Chondrocyte (in vitro differentiated cells): Measurements from ENCODE around the gene CNN1. TPM values are rescaled to one million over a fixed set of nuclear protein-coding genes. Genes with fewer than 3 reads are reported as not detected.

Experiments
- DNase-seq: peaks from one replicate; pipeline ENCODE4 v3.0.0; 2021; ENCODE audit warnings: mixed read lengths, low spot score
- H3K27ac Mint-ChIP-seq: one replicate; pipeline ENCODE4 v1.8.0; 2021; ENCODE audit warnings: mild to moderate bottlenecking, moderate library complexity, mixed read lengths; ENCODE audit not compliant: unreplicated experiment
- H3K27me3 Mint-ChIP-seq: 2 replicates; pipeline ENCODE4 v1.8.0; 2021; ENCODE audit warnings: low read depth, mixed read lengths
- H3K36me3 Mint-ChIP-seq: 2 replicates; pipeline ENCODE4 v1.8.0; 2021; ENCODE audit warnings: low read depth, mixed read lengths
- H3K4me1 Mint-ChIP-seq: 2 replicates; pipeline ENCODE4 v1.8.0; 2021; ENCODE audit warnings: low read depth, mild to moderate bottlenecking, mixed read lengths
- H3K4me3 Mint-ChIP-seq: one replicate; pipeline ENCODE4 v1.8.0; 2021; ENCODE audit warnings: mild to moderate bottlenecking, moderate library complexity, mixed read lengths; ENCODE audit not compliant: unreplicated experiment
- H3K9me3 Mint-ChIP-seq: 2 replicates; pipeline ENCODE4 v1.8.0; 2021; ENCODE audit warnings: low read depth, mixed read lengths
- CTCF ChIP-seq: fragments of 200-600 bp; sonication (generic); IDR thresholded peaks from 2 replicates; pipeline ENCODE4 v1.5.0; 2021; ENCODE audit warnings: antibody characterized with exemption, mild to moderate bottlenecking, moderate library complexity
- total RNA-seq: library from RNA; stranded (reverse); gene quantifications from 3 replicates; pipeline ENCODE4 v1.2.1, GENCODE V29; 2021

CNN1 gene
- total RNA-seq, 1 donor from 2014 or later = 199 TPM

- Mint-ChIP-seq H3K27me3 (no peaks in the 10 kb centered on the region), H3K4me3 (no peak overlapping the region), H3K27ac (no peak overlapping the region), H3K4me1 (peaks cover 10% of the 10 kb centered on the region), H3K36me3 (no peaks in the 10 kb centered on the region), H3K9me3 (no peaks in the 10 kb centered on the region)
- TF ChIP-seq CTCF = no peak
- DNase-seq = no peak
These were observed 43.1 kb downstream of the CNN1 start for GRCh38 chr19:11581740-11582139.

DNA sequence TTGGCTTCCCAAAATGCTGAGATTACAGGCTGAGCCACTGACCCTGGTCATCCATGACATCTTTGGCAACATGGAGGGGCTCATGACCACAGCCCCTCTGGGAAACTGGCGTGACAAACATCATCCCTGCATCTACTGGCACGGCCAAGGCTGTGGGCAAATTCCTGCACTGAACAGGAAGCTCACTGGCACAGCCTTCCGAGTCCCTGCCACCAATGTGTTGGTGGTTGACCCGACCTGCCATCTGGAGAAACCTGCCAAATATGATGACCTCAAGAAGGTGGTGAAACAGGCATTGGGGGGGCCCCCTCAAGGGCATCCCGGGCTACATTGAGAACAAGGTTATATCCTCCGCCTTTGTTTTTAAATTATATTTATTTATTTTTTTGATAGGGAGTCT, 47.7 kb downstream of the CNN1 start:
- no peak for DNase-seq
- TF ChIP-seq CTCF = no peak
- Mint-ChIP-seq H3K9me3 (no peaks in the 10 kb centered on the region), H3K27me3 (no peaks in the 10 kb centered on the region), H3K27ac (no peak overlapping the region), H3K36me3 (no peaks in the 10 kb centered on the region), H3K4me1 (peaks cover 4% of the 10 kb centered on the region), H3K4me3 (no peak overlapping the region)

DNA sequence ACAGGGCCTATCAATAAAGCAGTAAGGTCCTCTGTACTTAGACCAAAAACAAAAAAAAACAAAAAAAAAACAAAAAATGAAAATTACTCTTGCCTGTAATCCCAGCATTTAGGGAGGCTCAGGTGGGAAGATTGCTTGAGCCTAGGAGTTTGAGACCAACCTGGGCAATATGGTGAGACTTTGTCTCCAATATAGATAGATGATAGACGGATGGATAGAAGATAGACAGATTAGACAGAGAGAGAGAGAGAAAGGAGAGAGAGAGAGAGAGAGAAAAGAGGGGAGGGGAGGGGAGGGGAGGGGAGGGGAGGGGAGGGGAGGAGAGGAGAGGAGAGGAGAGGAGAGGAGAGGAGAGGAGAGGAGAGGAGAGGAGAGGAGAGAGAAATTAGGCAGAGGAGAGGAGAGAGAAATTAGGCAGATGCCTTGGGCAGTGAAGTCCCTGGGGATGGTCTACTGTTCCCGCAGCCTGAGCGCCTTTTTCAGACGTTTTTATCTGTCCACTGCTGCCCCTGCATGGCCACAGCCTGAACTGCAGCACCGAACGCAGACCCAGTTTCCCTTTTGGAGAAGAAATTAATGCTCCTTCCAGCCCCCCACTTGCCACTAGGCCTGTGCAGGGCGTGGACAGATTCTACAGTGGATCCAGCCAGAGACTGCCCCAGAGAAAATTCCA, 48.8 kb downstream of the CNN1 start:
- DNase-seq = no peak
- Mint-ChIP-seq H3K27me3 (no peaks in the 10 kb centered on the region), H3K4me3 (no peak overlapping the region), H3K9me3 (no peaks in the 10 kb centered on the region), H3K27ac (peak overlapping the region; percentile 36), H3K36me3 (no peaks in the 10 kb centered on the region), H3K4me1 (no peaks in the 10 kb centered on the region)
- peak; percentile 86 for TF ChIP-seq CTCF

DNA sequence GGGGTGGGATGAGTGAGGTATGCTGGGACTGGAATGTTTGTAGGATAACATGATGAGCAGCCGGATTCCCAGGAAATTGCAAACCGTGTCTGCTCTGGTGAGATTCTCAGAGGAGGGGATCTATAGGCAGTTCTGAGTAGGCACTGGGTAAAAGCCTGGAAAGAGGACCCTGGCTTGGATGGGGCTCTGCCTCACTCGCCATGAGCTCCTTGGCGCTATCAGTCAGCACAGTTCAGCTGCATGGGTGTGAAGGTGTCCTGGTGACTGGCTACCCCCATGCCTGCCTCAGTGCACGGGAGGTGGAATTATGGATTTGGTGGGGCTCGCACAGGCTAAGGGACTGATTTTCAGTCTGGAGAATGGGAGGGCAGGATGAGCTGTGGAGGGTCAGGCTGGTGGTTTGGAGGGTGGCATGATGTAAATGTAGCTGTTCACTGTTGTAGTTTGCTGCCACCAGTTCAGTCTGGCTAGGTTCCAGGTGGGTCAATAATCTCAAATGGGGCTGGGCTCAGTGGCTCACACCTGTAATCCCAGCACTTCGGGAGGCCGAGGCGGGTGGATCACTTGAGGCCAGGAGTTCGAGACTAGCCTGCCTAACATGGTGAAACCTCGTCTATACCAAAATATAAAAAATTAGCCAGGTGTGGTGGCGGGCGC, 49.5 kb downstream of the CNN1 start:
- no peak for DNase-seq
- no peak for TF ChIP-seq CTCF
- H3K27ac Mint-ChIP-seq = peak overlapping the region; percentile 36
- no peaks in the 10 kb centered on the region for H3K27me3 Mint-ChIP-seq
- no peaks in the 10 kb centered on the region for H3K36me3 Mint-ChIP-seq
- H3K4me3 Mint-ChIP-seq = no peak overlapping the region
- H3K9me3 Mint-ChIP-seq = no peaks in the 10 kb centered on the region
- H3K4me1 Mint-ChIP-seq = no peaks in the 10 kb centered on the region

DNA sequence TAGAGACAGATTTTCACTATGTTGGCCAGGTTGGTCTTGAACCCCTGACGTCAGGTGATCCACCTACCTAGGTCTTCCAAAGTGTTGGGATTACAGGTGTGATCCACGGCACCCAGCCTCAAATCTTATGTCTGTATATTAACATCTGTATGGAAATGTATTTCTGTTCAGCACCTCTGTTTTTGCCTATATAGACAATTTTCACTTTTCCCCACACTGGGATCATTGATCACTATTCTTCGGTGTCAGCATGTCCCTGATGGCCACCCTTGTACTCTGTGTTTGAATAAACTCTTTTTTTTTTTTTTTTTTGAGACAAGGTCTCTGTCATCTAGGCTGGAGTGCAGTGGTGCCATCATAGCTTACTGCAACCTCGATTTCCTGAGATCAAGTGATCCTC, 55.4 kb downstream of the CNN1 start:
- H3K27ac Mint-ChIP-seq = no peak overlapping the region
- H3K4me3 Mint-ChIP-seq = no peak overlapping the region
- no peaks in the 10 kb centered on the region for H3K9me3 Mint-ChIP-seq
- no peak for TF ChIP-seq CTCF
- no peaks in the 10 kb centered on the region for H3K27me3 Mint-ChIP-seq
- H3K4me1 Mint-ChIP-seq = peaks cover 14% of the 10 kb centered on the region
- no peaks in the 10 kb centered on the region for H3K36me3 Mint-ChIP-seq
- no peak for DNase-seq
